NOMO-1 (cell line): Measurements from ENCODE around the gene CNIH3.

Experiments
- DNase-seq, 2 experiments: peaks; one replicate each; lab custom pipeline; 2025; ENCODE audit not compliant: unreplicated experiment in 2 of 2; lab: John Stamatoyannopoulos, UW

Gene CNIH3

GRCh38 chr1:224640587-224640986 is 24.5 kb downstream of the CNIH3 start:
- DNase-seq = no peak

GRCh38 chr1:224641030-224641429 is 24.9 kb downstream of the CNIH3 start:
- no peak for DNase-seq

- DNase-seq = no peak
Observed at GRCh38 chr1:224643653-224644052, 27.5 kb downstream of the CNIH3 start.

- peak; percentile 41 to 49 for DNase-seq
Observed at GRCh38 chr1:224644553-224645154, 28.5 kb downstream of the CNIH3 start.

GRCh38 chr1:224647449-224647848 is 31.3 kb downstream of the CNIH3 start:
- DNase-seq = no peak

GRCh38 chr1:224650290-224650689 is 34.2 kb downstream of the CNIH3 start:
- DNase-seq = no peak

GRCh38 chr1:224651188-224651587 is 35.1 kb downstream of the CNIH3 start:
- DNase-seq = no peak

- no peak for DNase-seq
Observed at GRCh38 chr1:224656392-224656791, 40.3 kb downstream of the CNIH3 start.

- DNase-seq = no peak
Observed at GRCh38 chr1:224660074-224660473, 44.0 kb downstream of the CNIH3 start.

- no peak for DNase-seq
Observed at GRCh38 chr1:224662870-224663269, 46.8 kb downstream of the CNIH3 start.

GRCh38 chr1:224665016-224665415 is 48.9 kb downstream of the CNIH3 start:
- no peak for DNase-seq

GRCh38 chr1:224666078-224666477 is 50.0 kb downstream of the CNIH3 start:
- no peak for DNase-seq

- no peak for DNase-seq
Observed at GRCh38 chr1:224666913-224667312, 50.8 kb downstream of the CNIH3 start.

GRCh38 chr1:224668984-224669383 is 52.9 kb downstream of the CNIH3 start:
- no peak for DNase-seq

- DNase-seq = no peak
Observed at GRCh38 chr1:224669403-224669802, 53.3 kb downstream of the CNIH3 start.

GRCh38 chr1:224670506-224670905 is 54.4 kb downstream of the CNIH3 start:
- no peak for DNase-seq

GRCh38 chr1:224671076-224671475 is 55.0 kb downstream of the CNIH3 start:
- no peak for DNase-seq

- DNase-seq = no peak
Observed at GRCh38 chr1:224673141-224673540, 57.0 kb downstream of the CNIH3 start.

- no peak for DNase-seq
Observed at GRCh38 chr1:224675590-224675989, 59.5 kb downstream of the CNIH3 start.

GRCh38 chr1:224676551-224676950 is 60.4 kb downstream of the CNIH3 start:
- DNase-seq = no peak

- no peak for DNase-seq
Observed at GRCh38 chr1:224678168-224678567, 62.1 kb downstream of the CNIH3 start.

- no peak for DNase-seq
Observed at GRCh38 chr1:224679606-224680005, 63.5 kb downstream of the CNIH3 start.

GRCh38 chr1:224681816-224682215 is 65.7 kb downstream of the CNIH3 start:
- DNase-seq = no peak
